ENCODE data around the gene ACBD5.
"Not testable (repeated sequence)": the region's sequence is repeated elsewhere in the genome, so short reads cannot be mapped to it uniquely, and the experiment has no call there.

- TF ChIP-seq EZH2 (IDR thresholded peaks at IDR 0.05; ENCODE audit: insufficient read depth, low read length); CTCF (IDR thresholded peaks at IDR 0.05; ENCODE audit: insufficient read depth, low read depth, low read length): not testable (repeated sequence)
These were observed 22.2 kb upstream of the ACBD5 start for GRCh38 chr10:27262788-27263187.
